GM12878 (cell line): ENCODE data around the gene RGS6. TPM values are rescaled to one million over a fixed set of nuclear protein-coding genes. Genes with fewer than 3 reads are reported as not detected.

Experiments
- ASH2L ChIP-seq: fragments of 300-600, 200-600 bp; sonication (generic); IDR thresholded peaks from 2 replicates; pipeline ENCODE4 v1.6.1; 2017; ENCODE audit warnings: low read depth, mild to moderate bottlenecking, borderline replicate concordance
- BACH1 ChIP-seq: fragments of 450-650 bp; IDR thresholded peaks from 2 replicates; pipeline ENCODE4 v1.6.1; 2017; ENCODE audit warnings: mild to moderate bottlenecking, borderline replicate concordance
- CHD1 ChIP-seq: IDR thresholded peaks from 2 replicates; pipeline ENCODE4 v1.6.1; 2012; ENCODE audit warnings: low read depth, low read length, improper control_type of control experiment
- CREM ChIP-seq: IDR thresholded peaks from 2 replicates; pipeline ENCODE4 v1.6.1; 2014; ENCODE audit warnings: antibody characterized with exemption, low read depth
- DPF2 ChIP-seq: fragments of 450-650 bp; IDR thresholded peaks from 2 replicates; pipeline ENCODE4 v1.6.1; 2017; ENCODE audit warnings: mild to moderate bottlenecking
- ELK1 ChIP-seq: IDR thresholded peaks from 2 replicates; pipeline ENCODE4 v1.6.1; 2012; ENCODE audit warnings: low read depth, low read length, improper control_type of control experiment
- HCFC1 ChIP-seq: fragments of 150-350 bp; IDR thresholded peaks from 2 replicates; pipeline ENCODE4 v1.6.1; 2014; ENCODE audit warnings: low read length
- MAX ChIP-seq: IDR thresholded peaks from 2 replicates; pipeline ENCODE4 v1.6.1; 2012; ENCODE audit warnings: low read depth, low read length, improper control_type of control experiment
- NFIC ChIP-seq: IDR thresholded peaks from 2 replicates; pipeline ENCODE4 v1.6.1; 2012; ENCODE audit warnings: low read depth, mild to moderate bottlenecking, inconsistent platforms, low read length, moderate library complexity
- NFXL1 ChIP-seq: fragments of 450-650 bp; IDR thresholded peaks from 2 replicates; pipeline ENCODE4 v1.6.1; 2017; ENCODE audit warnings: antibody characterized with exemption, mild to moderate bottlenecking, borderline replicate concordance
- PAX8 ChIP-seq: fragments of 450-650 bp; IDR thresholded peaks from 2 replicates; pipeline ENCODE4 v1.6.1; 2017; ENCODE audit warnings: mild to moderate bottlenecking, moderate library complexity
- POU2F2 ChIP-seq: IDR thresholded peaks from 3 replicates; pipeline ENCODE4 v1.6.1; 2011; ENCODE audit warnings: low read depth, mild to moderate bottlenecking, low read length, borderline replicate concordance
- RAD51 ChIP-seq: fragments of 450-650 bp; IDR thresholded peaks from 2 replicates; pipeline ENCODE4 v1.6.1; 2016; ENCODE audit warnings: moderate library complexity, mild to moderate bottlenecking, inconsistent platforms
- RFX5 ChIP-seq: IDR thresholded peaks from 2 replicates; pipeline ENCODE4 v1.6.1; 2011; ENCODE audit warnings: low read depth, low read length, improper control_type of control experiment
- SPI1 ChIP-seq: IDR thresholded peaks from 2 replicates; pipeline ENCODE4 v1.6.1; 2011; ENCODE audit warnings: low read depth, mild to moderate bottlenecking, low read length, moderate library complexity, borderline replicate concordance; ENCODE audit not compliant: insufficient read depth
- TCF7 ChIP-seq: IDR thresholded peaks from 2 replicates; pipeline ENCODE4 v1.6.1; 2014; ENCODE audit warnings: antibody characterized with exemption, borderline replicate concordance
- YBX1 ChIP-seq: fragments of 450-650 bp; IDR thresholded peaks from 2 replicates; pipeline ENCODE4 v1.6.1; 2016; ENCODE audit warnings: antibody characterized with exemption
- ZNF24 ChIP-seq: fragments of 450-650 bp; IDR thresholded peaks from 2 replicates; pipeline ENCODE4 v1.6.1; 2017; ENCODE audit warnings: antibody characterized with exemption, mild to moderate bottlenecking
- ZNF274 ChIP-seq: IDR thresholded peaks from one replicate; pipeline ENCODE4 v1.8.0; 2011; ENCODE audit not compliant: insufficient read length, insufficient read depth
- ZNF384 ChIP-seq: IDR thresholded peaks from 2 replicates; pipeline ENCODE4 v1.6.1; 2012; ENCODE audit warnings: low read depth, mild to moderate bottlenecking, low read length, improper control_type of control experiment, borderline replicate concordance
- ZNF592 ChIP-seq: fragments of 450-650 bp; IDR thresholded peaks from 2 replicates; pipeline ENCODE4 v1.6.1; 2017; ENCODE audit warnings: mild to moderate bottlenecking, moderate library complexity
- ZNF622 ChIP-seq: fragments of 450-650 bp; IDR thresholded peaks from 2 replicates; pipeline ENCODE4 v1.6.1; 2017; ENCODE audit warnings: mild to moderate bottlenecking, inconsistent platforms
- ZNF687 ChIP-seq: fragments of 450-650 bp; IDR thresholded peaks from 2 replicates; pipeline ENCODE4 v1.6.1; 2017; ENCODE audit warnings: mild to moderate bottlenecking, moderate library complexity
- polyA plus RNA-seq, 11 experiments: library from polyadenylated mRNA; depleted of rRNA in 4 of 11; unstranded in 6 of 11; stranded (reverse) in 5 of 11; fragments of >200 nt; fragmentation: Nextera tagmentation in 4 of 11; fragmentation: Illumina TruSeq in 1 of 11; extraction: Ambion mirVana in 4 of 11; extraction: Trizol in 1 of 11; gene quantifications; 1 replicate in 1 of 11; 2 replicates in 10 of 11; pipeline versions ENCODE4 v1.2.1 to v1.2.3, GENCODE V29; 2011 to 2016; ENCODE audit warnings: inconsistent platforms in 2 of 11, missing spikeins in 2 of 11, low read depth in 1 of 11
- total RNA-seq, 4 experiments: library from RNA; depleted of rRNA in 3 of 4; stranded (reverse); fragments of >200 nt in 3 of 4; fragmentation: Illumina TruSeq in 1 of 4; extraction: Trizol in 1 of 4; gene quantifications; 2 replicates each; pipeline versions ENCODE4 v1.2.1 to v1.2.3, GENCODE V29; 2013 to 2021

RGS6 gene
- total and polyA plus RNA-seq, 10 of the 15 experiments (the other 5 are each of a cell fraction or from before 2014, with no cell fraction given) = 3.9 to 18.1 (median 12.4) TPM

- TF ChIP-seq ZNF274 (no peak), ASH2L (no peak), RFX5 (no peak), NFIC (peak; percentile 96), POU2F2 (peak; percentile 77; the same call in 1 of the 3 replicates), ELK1 (no peak), ZNF592 (no peak), RAD51 (peak; percentile 60; the same call in 1 of the 2 replicates), BACH1 (peak; percentile 94; the same call in 1 of the 2 replicates), HCFC1 (no peak), YBX1 (no peak), PAX8 (no peak), ZNF24 (no peak), CHD1 (no peak), TCF7 (no peak), CREM (peak; percentile 88), ZNF384 (no peak), NFXL1 (no peak), MAX (no peak), ZNF687 (no peak), DPF2 (peak; percentile 99), ZNF622 (no peak), SPI1 (peak; percentile 99)
Measured at GRCh38 chr14:71956920-71957563, 24.8 kb downstream of the RGS6 start (continued).
